GM04504 (cell line): Measurements from ENCODE around the gene CCDC171.
A peak's percentile ranks its signal among the peaks of the same experiment; 100 is the strongest.
"Not testable (repeated sequence)": the region's sequence is repeated elsewhere in the genome, so short reads cannot be mapped to it uniquely, and the experiment has no call there.

Experiments used
- DNase-seq: peaks from one replicate; pipeline ENCODE4 v3.0.0-alpha.2; 2012; ENCODE audit warnings: low read depth

Gene CCDC171

GRCh38 chr9:15697446-15697851 lies 144.6 kb downstream of the CCDC171 start:
- peak; percentile 62 for DNase-seq

GRCh38 chr9:15699876-15700559 lies 147.2 kb downstream of the CCDC171 start:
- not testable (repeated sequence) for DNase-seq

DNA sequence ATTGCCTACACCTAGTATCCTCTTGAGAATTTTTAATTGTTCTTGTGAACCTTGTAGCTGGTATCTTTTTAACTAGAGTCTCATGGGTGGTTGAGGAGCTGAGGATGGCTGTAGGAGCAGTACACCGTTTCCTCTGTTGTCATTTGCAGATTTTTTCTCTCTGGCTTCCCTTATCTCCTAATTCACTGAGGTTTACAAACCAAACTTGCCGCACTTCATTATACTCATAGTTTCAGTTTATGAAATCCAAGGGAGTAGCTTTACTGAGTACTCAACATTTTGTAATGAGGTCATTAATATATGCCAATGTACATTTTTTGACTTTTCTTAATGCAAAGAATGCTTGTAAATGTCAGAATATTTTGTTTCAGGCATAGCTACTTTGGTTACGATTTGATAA lies 154.2 kb downstream of the CCDC171 start:
- DNase-seq: no peak

GRCh38 chr9:15711531-15711930 lies 158.7 kb downstream of the CCDC171 start:
- DNase-seq: no peak

- DNase-seq: no peak
Measured at GRCh38 chr9:15711931-15712330, 159.1 kb downstream of the CCDC171 start.

DNA sequence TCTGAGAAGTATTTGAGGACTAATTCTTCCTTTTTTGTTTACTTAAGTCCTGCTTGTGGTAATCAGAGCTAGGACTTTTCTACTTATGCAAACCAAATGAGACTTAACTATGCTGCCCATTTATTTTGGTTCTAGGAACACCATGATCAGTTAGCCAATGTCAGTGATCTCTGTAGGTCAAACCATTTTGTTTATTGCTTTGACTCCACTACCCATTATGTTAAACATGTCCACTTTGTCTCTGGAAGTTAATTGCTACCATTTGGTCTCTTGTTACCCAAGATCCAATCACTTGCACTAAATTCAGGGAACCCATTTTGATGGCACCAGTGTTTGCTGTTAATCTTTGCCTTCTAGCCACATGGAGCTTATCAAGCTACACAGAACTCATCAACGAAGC lies 161.9 kb downstream of the CCDC171 start:
- no peak for DNase-seq

DNA sequence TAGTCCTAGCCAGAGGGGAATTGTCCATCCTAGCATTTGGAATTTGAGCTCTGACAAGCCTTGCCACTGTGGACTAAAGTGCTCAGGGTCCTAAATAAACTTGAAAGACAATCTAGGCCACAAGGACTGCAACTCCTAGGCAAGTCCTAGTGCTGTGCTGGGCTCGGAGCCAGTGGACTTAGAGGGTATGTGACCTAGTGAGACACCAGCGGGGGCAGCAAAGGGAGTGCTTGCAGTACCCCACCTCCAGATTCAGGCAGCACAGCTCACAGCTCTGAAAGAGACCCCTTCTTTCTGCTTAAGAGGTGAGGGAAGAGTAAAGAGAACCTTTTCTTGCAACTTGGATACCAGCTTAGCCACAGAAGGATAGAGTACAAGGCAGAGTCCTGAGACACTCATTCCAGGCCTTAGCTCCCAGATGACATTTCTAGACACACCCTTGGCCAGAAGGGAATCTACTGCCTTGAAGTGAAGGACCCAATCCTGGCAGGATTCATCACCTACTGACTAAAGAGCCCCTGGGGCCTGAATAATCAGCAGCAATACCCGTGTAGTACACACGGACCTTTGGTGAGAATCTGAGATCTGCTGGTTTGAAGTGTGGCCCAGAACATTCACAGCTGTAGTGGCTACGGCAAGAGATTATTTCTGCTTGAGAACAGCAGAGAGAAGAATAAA lies 164.6 kb downstream of the CCDC171 start:
- DNase-seq: no peak

DNA sequence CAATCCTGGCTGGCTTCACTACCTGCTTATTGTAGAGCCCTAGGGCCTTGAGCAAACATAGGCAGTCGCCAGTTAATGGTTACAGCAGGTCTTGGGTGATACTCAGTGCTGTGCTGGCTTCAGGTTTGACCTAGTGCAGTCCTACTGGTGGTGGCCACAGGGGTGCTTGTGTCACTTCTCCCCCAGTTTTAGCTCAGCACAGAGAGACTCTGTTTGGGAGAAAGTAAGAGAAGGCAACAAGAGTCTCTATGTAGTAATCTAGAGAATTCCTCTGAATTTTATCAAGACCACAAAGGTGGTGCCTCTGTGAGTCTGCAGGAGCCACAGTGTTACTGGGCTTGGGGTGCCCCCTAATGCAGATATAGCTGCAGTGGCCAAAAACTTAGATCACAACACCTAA lies 165.6 kb downstream of the CCDC171 start:
- no peak for DNase-seq

GRCh38 chr9:15720861-15721260 lies 168.0 kb downstream of the CCDC171 start:
- DNase-seq: no peak

- no peak for DNase-seq
Measured at GRCh38 chr9:15722888-15723287, 170.0 kb downstream of the CCDC171 start.

DNA sequence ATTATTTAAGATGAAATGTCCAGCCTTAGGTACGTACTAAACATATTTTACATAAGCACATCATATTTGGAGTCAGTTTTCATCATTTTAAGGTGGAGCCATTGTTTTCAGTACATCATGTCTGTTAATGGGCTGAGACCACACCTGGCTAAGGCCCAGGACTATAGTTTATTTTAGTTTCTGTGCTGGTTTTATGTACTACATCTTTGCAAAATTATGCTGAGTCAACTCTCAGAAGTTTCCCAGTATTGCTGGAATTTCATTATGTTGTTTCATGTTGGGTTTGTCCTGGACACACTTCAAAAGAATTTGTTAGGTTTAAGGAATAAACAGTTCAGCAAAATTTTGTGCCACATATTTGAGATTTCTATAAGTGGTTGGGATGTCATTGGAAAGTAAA lies 171.2 kb downstream of the CCDC171 start:
- DNase-seq: peak; percentile 9

GRCh38 chr9:15724612-15725011 lies 171.8 kb downstream of the CCDC171 start:
- no peak for DNase-seq

DNA sequence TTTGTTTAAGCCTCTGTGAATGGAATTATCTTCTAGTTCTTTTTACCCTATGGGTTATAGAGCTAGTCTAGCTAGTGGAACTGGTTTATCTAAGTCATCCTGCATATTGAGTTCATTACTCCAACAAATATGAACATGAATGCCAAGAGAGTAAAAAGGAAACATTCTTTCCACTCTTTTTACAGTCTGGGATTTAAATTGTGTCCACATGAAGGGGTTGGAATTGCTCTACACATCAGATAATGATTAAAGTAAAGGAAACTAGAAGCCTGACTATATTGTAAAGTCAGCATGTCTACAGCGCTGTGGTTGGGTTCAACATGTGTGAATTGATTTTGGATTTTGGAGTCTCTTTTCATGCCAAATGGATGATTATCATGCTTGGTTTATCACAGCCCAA lies 173.1 kb downstream of the CCDC171 start:
- peak; percentile 60 for DNase-seq

DNA sequence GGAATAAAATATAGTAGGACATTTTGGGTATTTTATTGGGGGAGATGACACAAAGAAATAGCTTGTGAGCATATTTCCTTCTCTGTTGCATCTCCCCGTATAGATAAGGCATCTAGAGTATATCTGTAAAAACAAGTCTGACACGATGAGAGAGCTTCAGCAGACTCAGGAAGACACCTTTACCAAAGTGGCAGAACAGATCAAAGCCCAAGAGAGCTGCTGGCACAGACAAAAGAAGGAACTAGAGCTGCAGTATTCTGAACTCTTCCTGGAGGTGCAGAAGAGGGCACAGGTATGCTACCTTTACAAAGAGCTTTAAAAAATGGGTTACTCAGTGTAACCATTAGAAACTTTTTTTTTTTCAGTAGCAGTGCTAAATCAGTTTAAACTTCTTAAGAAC lies 176.7 kb downstream of the CCDC171 start:
- no peak for DNase-seq

DNA sequence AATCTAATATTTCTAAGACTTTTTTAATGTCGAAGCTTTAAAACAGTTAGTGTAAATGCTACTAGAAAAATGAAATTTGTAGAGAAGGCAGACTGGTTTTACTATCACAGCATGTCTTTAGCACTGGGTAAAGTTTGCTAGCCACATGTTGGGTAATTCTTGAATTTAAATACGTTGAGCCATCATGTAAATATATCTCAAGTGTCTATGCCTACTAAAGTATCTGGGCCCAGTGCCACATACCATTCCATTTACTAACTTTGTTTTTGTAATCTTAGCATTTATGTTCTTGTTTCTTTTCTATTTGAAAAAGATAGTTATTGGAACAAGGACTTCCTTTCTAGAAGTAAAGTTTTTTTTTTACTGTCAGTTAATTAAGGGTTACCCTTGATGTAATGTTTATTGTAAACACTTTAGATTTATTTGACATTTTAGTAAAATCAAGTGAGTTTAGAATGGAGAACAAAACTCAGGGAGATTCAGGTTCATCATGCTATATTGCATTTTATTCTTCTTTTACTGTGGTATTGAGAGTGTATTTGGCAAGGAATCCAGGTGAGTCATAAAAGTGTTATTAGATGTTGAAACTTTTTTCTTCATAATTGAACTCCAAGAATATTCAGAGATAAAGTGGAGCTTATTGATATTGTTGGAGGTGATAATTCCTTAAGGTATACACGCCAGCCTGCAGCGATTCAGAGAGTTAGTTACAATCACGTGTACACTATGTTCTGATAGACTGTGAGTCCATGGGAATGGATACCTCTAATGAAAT lies 182.4 kb downstream of the CCDC171 start:
- DNase-seq: peak; percentile 86

GRCh38 chr9:15736569-15736968 lies 183.7 kb downstream of the CCDC171 start:
- no peak for DNase-seq

DNA sequence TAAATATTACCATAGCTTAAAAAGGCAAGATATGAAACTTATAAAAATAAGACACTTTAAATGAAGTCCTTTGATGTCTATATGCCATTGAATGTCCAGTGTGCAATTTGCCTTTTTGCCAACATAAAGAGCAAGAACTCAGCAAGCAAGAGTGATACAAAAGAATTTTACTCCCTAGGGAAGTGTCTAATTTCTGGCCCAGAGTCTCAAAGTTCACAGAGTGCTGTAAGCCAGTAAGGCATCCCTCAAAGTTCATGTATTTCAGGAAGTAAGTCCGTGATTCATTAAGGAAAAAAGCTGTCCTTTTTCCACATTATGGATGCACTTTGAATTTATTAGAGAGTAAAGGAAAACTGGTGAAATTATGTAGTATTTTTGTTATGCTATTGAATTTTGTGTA lies 185.2 kb downstream of the CCDC171 start:
- DNase-seq: no peak

DNA sequence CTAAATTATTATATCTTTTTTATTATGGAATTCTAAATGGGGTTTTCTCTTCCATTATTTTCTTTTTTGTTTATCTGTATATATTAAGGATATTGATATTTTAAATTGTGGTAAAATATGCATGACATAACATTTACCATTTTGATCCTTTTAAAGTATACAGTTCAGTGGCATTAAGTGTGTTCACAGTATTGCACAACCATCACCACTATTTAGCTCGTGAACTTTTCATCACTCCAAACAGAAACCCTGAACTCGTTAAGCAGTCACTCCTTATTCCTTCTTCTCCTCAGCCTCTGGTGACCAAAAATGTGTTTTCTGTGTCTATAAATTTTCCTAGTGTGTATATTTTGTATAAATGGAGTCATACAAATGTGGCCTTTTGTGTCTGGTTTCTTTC lies 188.2 kb downstream of the CCDC171 start:
- DNase-seq: no peak

- no peak for DNase-seq
Measured at GRCh38 chr9:15743512-15743911, 190.7 kb downstream of the CCDC171 start.

- no peak for DNase-seq
Measured at GRCh38 chr9:15744196-15744595, 191.4 kb downstream of the CCDC171 start.

- DNase-seq: no peak
Measured at GRCh38 chr9:15746905-15747304, 194.1 kb downstream of the CCDC171 start.

DNA sequence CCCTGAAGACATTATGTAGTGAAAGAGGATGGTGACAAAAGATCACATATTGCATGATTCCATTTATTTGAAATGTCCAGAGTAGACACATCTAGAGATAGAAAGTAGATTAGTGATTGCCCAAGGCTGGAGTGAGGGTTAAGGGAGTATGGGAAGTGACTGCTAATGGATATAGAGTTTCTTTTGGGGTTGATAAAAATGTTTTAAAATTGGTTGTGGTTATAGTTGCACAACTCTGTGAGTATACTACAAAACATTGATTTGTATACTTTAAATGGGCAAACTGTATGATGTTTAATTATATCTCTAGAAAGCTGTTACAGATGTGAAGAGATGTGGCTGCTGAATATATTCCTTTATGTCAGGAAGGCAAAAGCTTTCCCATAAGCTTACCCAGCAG lies 202.8 kb downstream of the CCDC171 start:
- no peak for DNase-seq

DNA sequence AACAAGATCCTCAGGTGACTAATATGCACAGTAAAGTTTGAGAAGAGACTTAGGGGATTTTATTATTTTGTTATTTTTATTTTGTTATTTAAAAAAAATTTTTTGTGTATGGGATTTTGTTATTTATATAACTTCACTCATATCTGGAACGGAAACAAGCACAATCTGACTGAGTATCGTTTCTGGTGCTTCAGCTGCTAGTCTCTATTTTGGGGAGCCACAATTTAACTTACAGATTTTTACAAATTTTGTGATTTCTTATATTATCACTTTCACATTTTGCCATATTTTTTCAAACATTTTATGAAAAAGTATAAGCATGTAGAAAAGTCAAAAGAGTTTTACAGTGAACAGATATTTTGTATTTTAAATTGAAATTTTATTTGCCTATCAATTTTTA lies 208.7 kb downstream of the CCDC171 start:
- DNase-seq: no peak
